Loucy (cell line): ENCODE measurements around the gene CD180.

Experiments used
- H2AFZ ChIP-seq: fragments of 200-600 bp; sonication (generic); 2 replicates; pipeline ENCODE4 v1.6.0; 2016; ENCODE audit warnings: antibody characterized with exemption, mild to moderate bottlenecking, low read length, moderate library complexity
- H3F3A ChIP-seq: fragments of 200-600 bp; 2 replicates; pipeline ENCODE4 v1.6.0; 2016; ENCODE audit warnings: antibody characterized with exemption, low read depth, mild to moderate bottlenecking
- H3K27me3 ChIP-seq: fragments of 200-600 bp; sonication (generic); 2 replicates; pipeline ENCODE4 v1.6.1; 2014; ENCODE audit warnings: low read length, mild to moderate bottlenecking; ENCODE audit not compliant: insufficient read depth, poor library complexity, severe bottlenecking
- H3K36me3 ChIP-seq: fragments of 200-600 bp; sonication (generic); 2 replicates; pipeline ENCODE4 v1.6.1; 2016; ENCODE audit warnings: low read length; ENCODE audit not compliant: insufficient read depth
- H3K4me1 ChIP-seq: fragments of 200-600 bp; sonication (generic); 2 replicates; pipeline ENCODE4 v1.5.1; 2014; ENCODE audit warnings: low read length, mild to moderate bottlenecking; ENCODE audit not compliant: insufficient read depth, poor library complexity, severe bottlenecking
- H3K4me2 ChIP-seq: fragments of 200-600 bp; sonication (generic); 2 replicates; pipeline ENCODE4 v1.6.0; 2014; ENCODE audit warnings: antibody characterized with exemption, low read length, low read depth, mild to moderate bottlenecking; ENCODE audit not compliant: poor library complexity, severe bottlenecking
- H3K4me3 ChIP-seq: fragments of 200-600 bp; sonication (generic); 2 replicates; pipeline ENCODE4 v1.5.1; 2014; ENCODE audit warnings: low read length, mild to moderate bottlenecking, mixed read lengths; ENCODE audit not compliant: poor library complexity, severe bottlenecking
- H3K79me2 ChIP-seq: fragments of 200-600 bp; sonication (generic); 2 replicates; pipeline ENCODE4 v1.6.1; 2014; ENCODE audit warnings: low read length; ENCODE audit not compliant: insufficient read depth
- H3K9ac ChIP-seq: fragments of 200-600 bp; sonication (generic); 2 replicates; pipeline ENCODE4 v1.6.0; 2014; ENCODE audit warnings: mild to moderate bottlenecking, low read depth, low read length, moderate library complexity; ENCODE audit not compliant: poor library complexity, severe bottlenecking
- H3K9me2 ChIP-seq: fragments of 200-600 bp; sonication (generic); replicated peaks from 2 replicates; pipeline ENCODE4 v1.6.1; 2016; ENCODE audit warnings: low read depth, low read length, mixed read lengths
- H3K9me3 ChIP-seq: fragments of 200-600 bp; sonication (generic); 2 replicates; pipeline ENCODE4 v1.6.1; 2014; ENCODE audit warnings: mild to moderate bottlenecking, antibody characterized with exemption, low read length, low read depth; ENCODE audit not compliant: insufficient read depth
- H4K20me1 ChIP-seq: fragments of 200-600 bp; sonication (generic); 2 replicates; pipeline ENCODE4 v1.6.0; 2014; ENCODE audit warnings: antibody characterized with exemption, low read length, mild to moderate bottlenecking; ENCODE audit not compliant: insufficient read depth, poor library complexity, severe bottlenecking
- CTCF ChIP-seq: fragments of 200-600 bp; sonication (generic); conservative IDR thresholded peaks from 2 replicates; pipeline ENCODE4 v1.5.1; 2014; ENCODE audit warnings: mild to moderate bottlenecking, antibody characterized with exemption, low read length
- EZH2phosphoT487 ChIP-seq: fragments of 200-600 bp; IDR thresholded peaks from 2 replicates; pipeline ENCODE4 v1.6.1; 2018; ENCODE audit warnings: antibody characterized with exemption, mild to moderate bottlenecking, moderate library complexity, borderline replicate concordance

Gene CD180

GRCh38 chr5:67156976-67157583 lies 39.5 kb downstream of the CD180 start:
- Histone ChIP-seq H3K9me2 (no peaks in the 10 kb centered on the region), H3K9me3 (no peaks in the 10 kb centered on the region), H3K4me3 (no peak overlapping the region), H3K79me2 (no peaks in the 10 kb centered on the region), H3K4me1 (peaks cover 13% of the 10 kb centered on the region), H4K20me1 (no peaks in the 10 kb centered on the region), H3K9ac (no peak overlapping the region), H3K4me2 (no peak overlapping the region), H3F3A (no peaks in the 10 kb centered on the region), H3K36me3 (peaks cover 36% of the 10 kb centered on the region; the same call in 1 of the 2 replicates), H2AFZ (no peak overlapping the region), H3K27me3 (no peaks in the 10 kb centered on the region)
- TF ChIP-seq CTCF: peak; percentile 94
- TF ChIP-seq EZH2phosphoT487: no peak

- Histone ChIP-seq H3K4me3 (no peak overlapping the region), H3F3A (no peaks in the 10 kb centered on the region), H3K79me2 (no peaks in the 10 kb centered on the region), H2AFZ (no peak overlapping the region), H3K36me3 (peaks cover 48% of the 10 kb centered on the region; the same call in 1 of the 2 replicates), H3K9me3 (no peaks in the 10 kb centered on the region), H4K20me1 (no peaks in the 10 kb centered on the region), H3K27me3 (no peaks in the 10 kb centered on the region), H3K9ac (no peak overlapping the region), H3K9me2 (no peaks in the 10 kb centered on the region), H3K4me2 (no peak overlapping the region), H3K4me1 (peaks cover 9% of the 10 kb centered on the region)
- TF ChIP-seq EZH2phosphoT487 (no peak), CTCF (no peak)
These were observed 41.9 kb downstream of the CD180 start for GRCh38 chr5:67154556-67155206.

GRCh38 chr5:67153292-67153691 lies 43.3 kb downstream of the CD180 start:
- H3K27me3 ChIP-seq: no peaks in the 10 kb centered on the region
- H3K9me3 ChIP-seq: no peaks in the 10 kb centered on the region
- no peak overlapping the region for H3K4me2 ChIP-seq
- peaks cover 57% of the 10 kb centered on the region; the same call in 1 of the 2 replicates for H3K36me3 ChIP-seq
- H3K4me3 ChIP-seq: no peak overlapping the region
- H3K4me1 ChIP-seq: peaks cover 5% of the 10 kb centered on the region
- no peaks in the 10 kb centered on the region for H3K79me2 ChIP-seq
- H3K9ac ChIP-seq: no peak overlapping the region
- no peaks in the 10 kb centered on the region for H3K9me2 ChIP-seq
- no peaks in the 10 kb centered on the region for H4K20me1 ChIP-seq
- no peak overlapping the region for H2AFZ ChIP-seq
- H3F3A ChIP-seq: no peaks in the 10 kb centered on the region
- no peak for TF ChIP-seq CTCF
- no peak for TF ChIP-seq EZH2phosphoT487
